Suprapubic skin (tissue), 4 donors: ENCODE data around the gene CCDC159. TPM values are rescaled to one million over a fixed set of nuclear protein-coding genes. Genes with fewer than 3 reads are reported as not detected.

Experiments used
- DNase-seq, 2 donors: peaks; one replicate each; pipeline ENCODE4 v3.0.0-alpha.2; 2019; ENCODE audit warnings: low spot score in 2 of 2
- H3K27ac ChIP-seq: fragments of 200-600 bp; sonication (generic); one replicate; pipeline ENCODE4 v1.5.1; 2019
- H3K27me3 ChIP-seq: fragments of 200-600 bp; sonication (generic); one replicate; pipeline ENCODE4 v1.5.1; 2019
- H3K36me3 ChIP-seq: fragments of 200-600 bp; sonication (generic); one replicate; pipeline ENCODE4 v1.5.1; 2019
- H3K4me1 ChIP-seq: fragments of 200-600 bp; sonication (generic); one replicate; pipeline ENCODE4 v1.5.1; 2019
- H3K4me3 ChIP-seq: fragments of 200-600 bp; sonication (generic); one replicate; pipeline ENCODE4 v1.5.1; 2019; ENCODE audit warnings: mild to moderate bottlenecking
- H3K9me3 ChIP-seq: fragments of 200-600 bp; sonication (generic); one replicate; pipeline ENCODE4 v1.5.1; 2019
- EP300 ChIP-seq: sonication (generic); formaldehyde crosslinking; IDR thresholded peaks from one replicate; pipeline ENCODE4 v1.6.1; 2017; ENCODE audit warnings: antibody characterized with exemption
- POLR2A ChIP-seq, 2 donors: fragments of 450-650 bp; IDR thresholded peaks; one replicate each; pipeline ENCODE4 v1.6.1; 2017; ENCODE audit warnings: antibody characterized with exemption in 2 of 2, mild to moderate bottlenecking in 2 of 2, moderate library complexity in 2 of 2
- POLR2AphosphoS5 ChIP-seq, 3 donors: sonication (generic); formaldehyde crosslinking; IDR thresholded peaks; one replicate each; pipeline ENCODE4 v1.6.1; 2017; ENCODE audit warnings: antibody characterized with exemption in 3 of 3
- WGBS: methylation state at CpG from one replicate; pipeline ENCODE4 v1.1.5; 2018; 5-methylcytosine and 5-hydroxymethylcytosine counted together
- total RNA-seq, 4 donors: library from RNA; depleted of rRNA; stranded (reverse); fragments of >200 nt; gene quantifications; one replicate each; pipeline ENCODE4 v1.1.0, GENCODE V29; 2016
- TF ChIP-seq, protein P1 (sequence below), 2 donors: fragments of 200-600 bp in 1 of 2; fragments of 450-650 bp in 1 of 2; sonication (generic) in 1 of 2; IDR thresholded peaks; one replicate each; pipeline ENCODE4 v1.5.1; 2016 to 2019; ENCODE audit warnings: antibody characterized with exemption in 2 of 2, mild to moderate bottlenecking in 1 of 2, moderate library complexity in 1 of 2

The CCDC159 gene
- total RNA-seq, 4 donors from 2014 or later, result 8.0 to 58.3 (median 14.3) TPM

DNA sequence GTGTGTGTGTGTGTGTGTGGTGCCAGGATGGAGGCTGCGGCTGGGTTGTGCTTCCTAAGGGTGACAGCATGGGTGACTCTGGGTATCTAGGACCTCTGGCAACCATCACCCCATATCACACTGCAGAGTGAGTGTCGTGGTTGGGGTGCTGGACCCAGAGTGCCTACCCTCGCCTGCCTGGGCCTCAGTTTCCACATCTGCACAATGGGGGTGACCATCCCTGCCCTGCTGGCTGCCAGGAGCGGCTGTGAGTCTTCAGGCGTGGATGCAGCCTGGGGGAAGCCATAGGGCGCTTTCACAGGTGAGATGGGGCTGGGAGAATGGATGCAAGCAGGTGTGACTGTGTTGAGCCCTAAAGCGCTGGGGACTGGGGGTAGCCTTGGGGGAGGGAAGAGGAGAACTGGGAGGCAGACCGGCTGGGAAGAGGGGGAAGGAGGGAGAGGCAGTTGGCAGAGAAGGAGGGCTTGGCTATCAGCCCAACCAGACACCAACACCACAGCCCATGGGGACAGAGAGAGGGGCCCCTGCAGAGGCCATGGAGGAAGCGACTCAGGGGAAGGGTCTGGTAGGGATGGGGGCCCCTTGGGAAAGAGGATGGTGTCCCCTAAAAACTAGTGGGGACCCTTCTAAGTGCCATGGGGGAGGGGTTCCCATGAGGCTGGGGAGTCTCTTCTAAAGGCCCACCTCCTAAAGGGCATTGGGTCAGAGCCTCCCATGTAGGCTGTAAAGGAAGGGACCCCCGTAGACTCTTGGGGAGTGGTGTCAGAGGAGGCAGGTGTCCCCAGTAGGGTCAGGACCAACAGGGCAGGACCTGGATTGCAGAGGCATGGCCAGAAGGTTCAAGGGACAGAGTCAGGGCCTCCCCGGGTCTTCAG is 10.6 kb downstream of the CCDC159 start:
- H3K27me3 ChIP-seq, result no peaks in the 10 kb centered on the region
- H3K9me3 ChIP-seq, result no peaks in the 10 kb centered on the region
- no peak for DNase-seq
- TF ChIP-seq, protein P1, sequence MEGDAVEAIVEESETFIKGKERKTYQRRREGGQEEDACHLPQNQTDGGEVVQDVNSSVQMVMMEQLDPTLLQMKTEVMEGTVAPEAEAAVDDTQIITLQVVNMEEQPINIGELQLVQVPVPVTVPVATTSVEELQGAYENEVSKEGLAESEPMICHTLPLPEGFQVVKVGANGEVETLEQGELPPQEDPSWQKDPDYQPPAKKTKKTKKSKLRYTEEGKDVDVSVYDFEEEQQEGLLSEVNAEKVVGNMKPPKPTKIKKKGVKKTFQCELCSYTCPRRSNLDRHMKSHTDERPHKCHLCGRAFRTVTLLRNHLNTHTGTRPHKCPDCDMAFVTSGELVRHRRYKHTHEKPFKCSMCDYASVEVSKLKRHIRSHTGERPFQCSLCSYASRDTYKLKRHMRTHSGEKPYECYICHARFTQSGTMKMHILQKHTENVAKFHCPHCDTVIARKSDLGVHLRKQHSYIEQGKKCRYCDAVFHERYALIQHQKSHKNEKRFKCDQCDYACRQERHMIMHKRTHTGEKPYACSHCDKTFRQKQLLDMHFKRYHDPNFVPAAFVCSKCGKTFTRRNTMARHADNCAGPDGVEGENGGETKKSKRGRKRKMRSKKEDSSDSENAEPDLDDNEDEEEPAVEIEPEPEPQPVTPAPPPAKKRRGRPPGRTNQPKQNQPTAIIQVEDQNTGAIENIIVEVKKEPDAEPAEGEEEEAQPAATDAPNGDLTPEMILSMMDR (IDR thresholded peaks at IDR 0.05), result no peak
- TF ChIP-seq POLR2AphosphoS5 (IDR thresholded peaks at IDR 0.05), result no peak
- TF ChIP-seq EP300, result no peak
- TF ChIP-seq POLR2A (IDR thresholded peaks at IDR 0.05), result no peak
- H3K4me3 ChIP-seq, result no peak overlapping the region
- peaks cover 7% of the 10 kb centered on the region for H3K36me3 ChIP-seq
- 83% methylated on average over 9 of the region's 11 CpGs for WGBS
- no peak overlapping the region for H3K27ac ChIP-seq
- peaks cover 17% of the 10 kb centered on the region for H3K4me1 ChIP-seq

DNA sequence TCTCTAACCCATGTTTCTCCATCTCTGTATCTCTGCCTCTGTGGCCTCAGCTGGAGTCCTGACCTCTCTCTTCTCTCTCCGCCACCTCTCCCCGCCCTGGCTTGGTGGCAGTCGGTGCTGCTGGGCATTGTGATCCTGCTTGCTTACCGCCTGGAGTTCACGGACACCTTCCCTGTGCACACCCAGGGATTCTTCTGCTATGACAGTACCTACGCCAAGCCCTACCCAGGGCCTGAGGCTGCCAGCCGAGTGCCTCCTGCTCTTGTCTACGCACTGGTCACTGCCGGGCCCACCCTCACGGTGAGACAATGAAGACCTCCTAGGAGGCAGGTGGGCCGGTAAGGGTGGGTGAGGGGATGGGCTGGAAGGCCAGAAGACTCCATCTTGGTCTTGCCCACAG is 13.1 kb downstream of the CCDC159 start:
- DNase-seq, result no peak
- 79% methylated on average over 11 of the region's 11 CpGs for WGBS
- H3K36me3 ChIP-seq, result peaks cover 31% of the 10 kb centered on the region
- H3K4me1 ChIP-seq, result peaks cover 17% of the 10 kb centered on the region
- no peak overlapping the region for H3K27ac ChIP-seq
- TF ChIP-seq POLR2A (IDR thresholded peaks at IDR 0.05) (no peak), EP300 (no peak), POLR2AphosphoS5 (IDR thresholded peaks at IDR 0.05) (no peak)
- TF ChIP-seq, protein P1 (IDR thresholded peaks at IDR 0.05), result no peak
- H3K27me3 ChIP-seq, result no peaks in the 10 kb centered on the region
- no peaks in the 10 kb centered on the region for H3K9me3 ChIP-seq
- no peak overlapping the region for H3K4me3 ChIP-seq

DNA sequence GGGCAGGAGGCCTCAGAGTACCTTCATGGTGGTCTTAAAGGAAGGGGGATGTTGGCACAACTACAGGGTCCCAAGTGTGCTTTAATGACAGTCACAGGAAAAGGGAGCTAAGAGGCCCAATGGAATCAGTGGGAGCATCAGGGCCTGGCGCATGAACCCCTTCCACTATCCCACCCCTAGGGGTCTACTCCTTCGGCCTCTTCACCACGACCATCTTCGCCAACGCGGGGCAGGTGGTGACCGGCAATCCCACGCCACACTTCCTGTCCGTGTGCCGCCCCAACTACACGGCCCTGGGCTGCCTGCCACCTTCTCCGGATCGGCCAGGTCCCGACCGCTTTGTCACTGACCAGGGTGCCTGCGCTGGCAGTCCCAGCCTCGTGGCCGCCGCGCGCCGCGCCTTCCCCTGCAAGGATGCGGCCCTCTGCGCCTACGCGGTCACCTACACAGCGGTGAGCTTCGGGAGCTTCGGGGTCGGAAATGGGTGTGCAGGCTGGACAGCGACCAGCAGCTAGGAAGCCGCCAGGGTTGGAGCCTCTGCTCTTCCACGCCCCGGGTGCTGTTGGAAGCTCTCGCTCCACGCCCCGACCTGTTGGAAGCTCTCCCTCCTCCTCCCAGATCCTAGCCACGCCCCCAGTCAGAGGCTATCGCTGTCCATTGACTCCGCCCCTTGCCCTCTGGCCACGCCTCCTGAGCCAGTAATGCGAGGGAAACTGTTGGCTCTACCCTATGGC is 14.9 kb downstream of the CCDC159 start:
- Histone ChIP-seq H3K27me3 (no peaks in the 10 kb centered on the region), H3K4me1 (peaks cover 9% of the 10 kb centered on the region), H3K4me3 (no peak overlapping the region), H3K27ac (no peak overlapping the region), H3K36me3 (peaks cover 47% of the 10 kb centered on the region), H3K9me3 (no peaks in the 10 kb centered on the region)
- DNase-seq, result no peak
- 43% methylated on average over 29 of the region's 43 CpGs for WGBS
- TF ChIP-seq, protein P1 (IDR thresholded peaks at IDR 0.05), result no peak
- TF ChIP-seq POLR2A (IDR thresholded peaks at IDR 0.05) (no peak), EP300 (no peak), POLR2AphosphoS5 (IDR thresholded peaks at IDR 0.05) (no peak)

DNA sequence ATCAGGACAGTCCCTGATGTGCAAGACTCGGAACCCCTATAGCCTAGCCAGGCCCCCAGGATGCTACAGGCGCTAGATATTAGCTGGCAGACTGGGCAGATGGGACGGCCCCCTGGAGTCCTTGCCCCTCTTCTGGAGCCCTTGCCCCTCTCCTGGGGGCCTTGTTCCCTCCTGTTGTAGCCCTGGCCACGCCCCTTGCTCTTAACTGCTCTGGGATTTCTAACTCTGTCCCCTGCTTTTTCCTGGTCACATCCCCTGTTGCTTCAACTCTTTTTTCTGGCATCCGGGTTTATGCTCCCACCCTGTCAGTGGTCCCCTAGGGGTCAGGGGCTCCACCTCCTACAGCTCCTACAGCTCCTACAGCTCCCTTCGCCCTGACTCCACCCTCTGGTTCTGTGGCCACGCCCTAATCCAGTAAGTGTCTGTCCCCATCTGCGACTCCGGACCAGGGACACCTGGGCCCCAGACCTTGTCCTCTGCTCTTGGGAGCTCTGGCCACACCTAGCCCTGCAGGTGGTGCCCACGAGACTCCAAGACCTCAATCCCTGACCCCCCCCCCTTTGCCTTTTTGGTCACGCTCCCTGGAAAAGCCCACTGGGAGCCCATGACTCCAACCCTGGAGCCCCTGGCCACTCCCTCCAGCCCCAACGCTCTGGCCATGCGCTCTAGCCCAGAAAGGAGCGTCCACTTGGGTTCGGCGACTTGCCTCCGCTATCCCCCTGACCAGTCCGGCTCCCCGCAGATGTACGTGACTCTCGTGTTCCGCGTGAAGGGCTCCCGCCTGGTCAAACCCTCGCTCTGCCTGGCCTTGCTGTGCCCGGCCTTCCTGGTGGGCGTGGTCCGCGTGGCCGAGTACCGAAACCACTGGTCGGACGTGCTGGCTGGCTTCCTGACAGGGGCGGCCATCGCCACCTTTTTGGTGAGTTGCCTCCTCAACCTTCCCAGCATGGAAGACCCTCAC is 15.7 kb downstream of the CCDC159 start:
- no peak for DNase-seq
- no peak for TF ChIP-seq EP300
- H3K4me1 ChIP-seq, result peaks cover 4% of the 10 kb centered on the region
- no peak overlapping the region for H3K27ac ChIP-seq
- H3K4me3 ChIP-seq, result no peak overlapping the region
- H3K27me3 ChIP-seq, result no peaks in the 10 kb centered on the region
- 84% methylated on average over 35 of the region's 35 CpGs for WGBS
- peaks cover 48% of the 10 kb centered on the region for H3K36me3 ChIP-seq
- H3K9me3 ChIP-seq, result no peaks in the 10 kb centered on the region

DNA sequence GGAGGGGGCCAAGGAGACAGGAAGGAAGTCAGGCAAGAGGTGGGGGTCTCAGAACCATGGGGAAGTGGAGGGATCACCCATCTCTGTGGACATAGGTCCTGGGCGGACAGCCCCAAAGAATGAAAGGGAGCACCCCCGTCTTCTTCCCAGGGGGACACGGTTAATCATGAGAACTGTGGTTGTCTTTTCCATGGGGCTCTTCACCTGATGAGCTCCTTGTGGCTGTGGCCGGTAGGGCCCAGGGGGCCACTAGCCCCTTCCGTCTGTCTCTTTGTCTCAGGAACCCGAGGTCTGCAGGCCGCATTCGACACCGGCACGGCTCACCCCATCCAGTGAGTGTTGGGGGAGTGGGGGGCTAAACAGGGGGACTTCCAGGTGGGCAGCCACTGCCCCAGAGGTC is 17.6 kb downstream of the CCDC159 start:
- Histone ChIP-seq H3K27me3 (no peaks in the 10 kb centered on the region), H3K4me1 (peaks cover 4% of the 10 kb centered on the region), H3K4me3 (no peak overlapping the region), H3K27ac (no peak overlapping the region), H3K36me3 (peaks cover 51% of the 10 kb centered on the region), H3K9me3 (no peaks in the 10 kb centered on the region)
- no peak for DNase-seq
- TF ChIP-seq, protein P1 (IDR thresholded peaks at IDR 0.05), result no peak
- TF ChIP-seq POLR2AphosphoS5 (IDR thresholded peaks at IDR 0.05) (no peak), EP300 (no peak), POLR2A (IDR thresholded peaks at IDR 0.05) (no peak)
- 90% methylated on average over 10 of the region's 10 CpGs for WGBS
